HCT116 (cell line): ENCODE measurements around the gene TENM4. TPM values are rescaled to one million over a fixed set of nuclear protein-coding genes. Genes with fewer than 3 reads are reported as not detected.

ENCODE experiments used
- ATAC-seq: fragments of 200-7000 bp; cut with Tn5 transposase; 2 replicates; pipeline ENCODE4 v1.9.1; 2020; ENCODE audit warnings: mild to moderate bottlenecking, moderate library complexity
- BruUV-seq: library from RNA; stranded (reverse); fragments of 400-500 nt; replicated peaks from 2 replicates; lab custom pipeline; 2021; lab: Mats Ljungman, UMichigan
- CTCF ChIA-PET: fragments of 300-600 bp; sonication (Branson Sonifier 250); formaldehyde crosslinking; loops from one replicate; lab custom pipeline; 2021; ENCODE audit warnings: antibody characterized with exemption; lab: Charles Lee
- POLR2A ChIA-PET: fragments of 300-600, 350-600 bp; sonication (Branson Sonifier 250); formaldehyde crosslinking; loops from one replicate; lab custom pipeline; 2021; ENCODE audit warnings: antibody characterized with exemption; lab: Charles Lee
- RAD21 ChIA-PET, 2 experiments: fragments of 300-600 bp; sonication (Branson Sonifier 250); formaldehyde crosslinking; loops; one replicate each; lab custom pipeline; 2023; ENCODE audit warnings: low total read pairs in 2 of 2; ENCODE audit not compliant: uncharacterized antibody in 2 of 2, unreplicated experiment in 2 of 2, low non-redundant PET in 1 of 2; lab: Charles Lee
- DNase-seq: peaks from one replicate; pipeline ENCODE4 v3.0.0-alpha.2; 2010; ENCODE audit warnings: low read depth, low spot score
- H2AFZ ChIP-seq: fragments of 200-600 bp; shearing (Covaris generic), sonication (generic); 2 replicates; pipeline ENCODE4 v1.6.1; 2017; ENCODE audit warnings: low read depth, mixed run types, mixed read lengths, antibody characterized with exemption, low read length; ENCODE audit not compliant: poor library complexity, severe bottlenecking
- H3K27ac ChIP-seq: 2 replicates; pipeline ENCODE4 v1.5.1; 2012; ENCODE audit warnings: low read depth, low read length
- H3K27me3 ChIP-seq: fragments of 200-600 bp; sonication (generic); 2 replicates; pipeline ENCODE4 v1.6.1; 2016; ENCODE audit warnings: mixed run types, low read length, mixed read lengths; ENCODE audit not compliant: insufficient read depth
- H3K36me3 ChIP-seq, 2 experiments: fragments of 200-500 bp in 1 of 2; fragments of 200-600 bp in 1 of 2; sonication (Bioruptor generic) in 1 of 2; sonication (generic) in 1 of 2; 2 replicates each; pipeline versions ENCODE4 v1.5.1 to v1.6.1; 2014 to 2016; ENCODE audit warnings: low read length in 2 of 2, inconsistent platforms in 1 of 2, mixed read lengths in 1 of 2, mixed run types in 1 of 2; ENCODE audit not compliant: insufficient read depth in 2 of 2, control insufficient read depth in 1 of 2
- H3K4me1 ChIP-seq, 2 experiments: fragments of 200-600 bp in 1 of 2; sonication (generic) in 1 of 2; 2 replicates each; pipeline versions ENCODE4 v1.5.1 to v1.6.1; 2012 to 2017; ENCODE audit warnings: low read length in 2 of 2, inconsistent platforms in 1 of 2, mild to moderate bottlenecking in 1 of 2, mixed read lengths in 1 of 2, mixed run types in 1 of 2, moderate library complexity in 1 of 2; ENCODE audit not compliant: insufficient read depth in 2 of 2, control insufficient read depth in 1 of 2
- H3K4me2 ChIP-seq: fragments of 200-600 bp; sonication (generic); 2 replicates; pipeline ENCODE4 v1.6.1; 2017; ENCODE audit warnings: mixed run types, low read length, mixed read lengths
- H3K4me3 ChIP-seq, 2 experiments: fragments of 200-600 bp in 1 of 2; sonication (generic) in 1 of 2; replicated peaks in 1 of 2; 2 replicates each; pipeline ENCODE4 v1.5.1; 2011 to 2016; ENCODE audit warnings: low read length in 2 of 2, control low read depth in 1 of 2, low read depth in 1 of 2, mild to moderate bottlenecking in 1 of 2, mixed read lengths in 1 of 2, mixed run types in 1 of 2
- H3K79me2 ChIP-seq: fragments of 200-600 bp; sonication (generic); 2 replicates; pipeline ENCODE4 v1.6.1; 2017; ENCODE audit warnings: mild to moderate bottlenecking, mixed run types, low read length, moderate library complexity, mixed read lengths; ENCODE audit not compliant: insufficient read depth
- H3K9ac ChIP-seq: fragments of 200-600 bp; sonication (generic); 2 replicates; pipeline ENCODE4 v1.6.1; 2016; ENCODE audit warnings: low read length, mixed read lengths
- H3K9me2 ChIP-seq: fragments of 200-600 bp; sonication (generic), shearing (Covaris generic); 2 replicates; pipeline ENCODE4 v1.6.1; 2017; ENCODE audit warnings: mixed run types, mild to moderate bottlenecking, moderate library complexity; ENCODE audit not compliant: insufficient read depth
- H3K9me3 ChIP-seq, 2 experiments: fragments of 200-500 bp in 1 of 2; fragments of 200-600 bp in 1 of 2; sonication (Bioruptor generic) in 1 of 2; sonication (generic) in 1 of 2; 2 replicates each; pipeline ENCODE4 v1.6.1; 2014 to 2017; ENCODE audit warnings: low read length in 2 of 2, mixed read lengths in 2 of 2, inconsistent platforms in 1 of 2, low read depth in 1 of 2, mild to moderate bottlenecking in 1 of 2, mixed run types in 1 of 2, moderate library complexity in 1 of 2; ENCODE audit not compliant: control insufficient read depth in 1 of 2, insufficient read depth in 1 of 2
- H4K20me1 ChIP-seq: fragments of 200-600 bp; sonication (generic), shearing (Covaris generic); 2 replicates; pipeline ENCODE4 v1.6.1; 2017; ENCODE audit warnings: mixed run types, mild to moderate bottlenecking, moderate library complexity; ENCODE audit not compliant: insufficient read depth
- CEBPB ChIP-seq: IDR thresholded peaks from 2 replicates; pipeline ENCODE4 v1.6.1; 2012; ENCODE audit warnings: low read depth
- EGR1 ChIP-seq: IDR thresholded peaks from 2 replicates; pipeline ENCODE4 v1.6.1; 2012; ENCODE audit warnings: low read depth
- ELF1 ChIP-seq: IDR thresholded peaks from 2 replicates; pipeline ENCODE4 v1.6.1; 2012; ENCODE audit warnings: low read depth, borderline replicate concordance
- EZH2phosphoT487 ChIP-seq: fragments of 200-600 bp; IDR thresholded peaks from 2 replicates; pipeline ENCODE4 v1.6.1; 2018; ENCODE audit warnings: antibody characterized with exemption, borderline replicate concordance
- FOSL1 ChIP-seq: IDR thresholded peaks from 2 replicates; pipeline ENCODE4 v1.6.1; 2012; ENCODE audit warnings: low read depth
- JUND ChIP-seq: IDR thresholded peaks from 2 replicates; pipeline ENCODE4 v1.6.1; 2012
- POLR2A ChIP-seq: IDR thresholded peaks from 2 replicates; pipeline ENCODE4 v1.7.0; 2011; ENCODE audit warnings: borderline replicate concordance; ENCODE audit not compliant: insufficient read depth, insufficient read length; ENCODE audit errors: extremely low read depth
- RAD21 ChIP-seq: IDR thresholded peaks from 2 replicates; pipeline ENCODE4 v1.6.1; 2012; ENCODE audit warnings: low read depth, mild to moderate bottlenecking
- SIN3A ChIP-seq: IDR thresholded peaks from 2 replicates; pipeline ENCODE4 v1.6.1; 2012; ENCODE audit warnings: low read depth
- SP1 ChIP-seq: IDR thresholded peaks from 2 replicates; pipeline ENCODE4 v1.6.1; 2012; ENCODE audit warnings: low read depth
- YY1 ChIP-seq: IDR thresholded peaks from 2 replicates; pipeline ENCODE4 v1.6.1; 2011; ENCODE audit warnings: low read length, low read depth, moderate library complexity, mild to moderate bottlenecking; ENCODE audit not compliant: insufficient replicate concordance; ENCODE audit errors: extremely low read depth
- ZFX ChIP-seq: fragments of 450-650 bp; IDR thresholded peaks from 2 replicates; pipeline ENCODE4 v1.6.1; 2017
- intact Hi-C: fragments of 100-400 bp; cut with micrococcal nuclease; formaldehyde crosslinking; loops from 2 replicates; pipeline ENCODE4 v1.10.0; 2022
- total RNA-seq: library from RNA; stranded (reverse); gene quantifications from one replicate; pipeline ENCODE4 v1.2.1, GENCODE V29; 2021; ENCODE audit not compliant: unreplicated experiment
- TF ChIP-seq, protein P1 (sequence below), 3 experiments: fragments of 200-600 bp in 1 of 3; sonication (generic) in 1 of 3; IDR thresholded peaks in 2 of 3; conservative IDR thresholded peaks in 1 of 3; 2 replicates each; pipeline ENCODE4 v1.5.1; 2012 to 2017; ENCODE audit warnings: low read depth in 2 of 3, low read length in 2 of 3, antibody characterized with exemption in 1 of 3, borderline replicate concordance in 1 of 3, control low read depth in 1 of 3, mild to moderate bottlenecking in 1 of 3, mixed read lengths in 1 of 3, mixed run types in 1 of 3, moderate library complexity in 1 of 3; ENCODE audit not compliant: insufficient read depth in 1 of 3
- TF ChIP-seq, protein P2 (sequence below): IDR thresholded peaks from 2 replicates; pipeline ENCODE4 v1.6.1; 2012; ENCODE audit warnings: low read depth
- TF ChIP-seq, protein P3 (sequence below): IDR thresholded peaks from 2 replicates; pipeline ENCODE4 v1.6.1; 2011; ENCODE audit warnings: mild to moderate bottlenecking, low read length, moderate library complexity; ENCODE audit not compliant: insufficient replicate concordance; ENCODE audit errors: extremely low read depth
- TF ChIP-seq, protein P4 (sequence below): IDR thresholded peaks from 2 replicates; pipeline ENCODE4 v1.6.1; 2012

Gene TENM4
- total RNA-seq, 1 experiment from 2014 or later, result 0.05 TPM

DNA sequence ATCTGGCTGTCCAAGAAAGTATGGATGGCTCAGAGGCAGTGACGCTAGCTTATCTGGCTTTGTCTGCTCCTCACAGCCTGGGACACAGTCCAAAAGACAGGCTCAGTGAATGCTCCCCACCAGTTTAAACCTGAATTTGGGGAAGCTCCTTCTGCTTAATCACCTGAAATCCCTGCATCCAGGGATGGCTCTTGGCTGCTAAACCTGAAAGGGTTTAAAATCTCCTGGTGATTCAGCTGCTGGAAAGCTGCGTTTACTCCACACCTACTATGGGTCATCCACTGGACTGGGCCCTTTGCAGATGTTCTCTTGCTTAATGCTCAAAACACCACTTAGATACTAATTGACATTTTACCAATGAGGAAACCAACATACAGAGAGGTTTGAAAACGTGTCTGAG is 564.2 kb downstream of the TENM4 start (continued):
- TF ChIP-seq, protein P1, sequence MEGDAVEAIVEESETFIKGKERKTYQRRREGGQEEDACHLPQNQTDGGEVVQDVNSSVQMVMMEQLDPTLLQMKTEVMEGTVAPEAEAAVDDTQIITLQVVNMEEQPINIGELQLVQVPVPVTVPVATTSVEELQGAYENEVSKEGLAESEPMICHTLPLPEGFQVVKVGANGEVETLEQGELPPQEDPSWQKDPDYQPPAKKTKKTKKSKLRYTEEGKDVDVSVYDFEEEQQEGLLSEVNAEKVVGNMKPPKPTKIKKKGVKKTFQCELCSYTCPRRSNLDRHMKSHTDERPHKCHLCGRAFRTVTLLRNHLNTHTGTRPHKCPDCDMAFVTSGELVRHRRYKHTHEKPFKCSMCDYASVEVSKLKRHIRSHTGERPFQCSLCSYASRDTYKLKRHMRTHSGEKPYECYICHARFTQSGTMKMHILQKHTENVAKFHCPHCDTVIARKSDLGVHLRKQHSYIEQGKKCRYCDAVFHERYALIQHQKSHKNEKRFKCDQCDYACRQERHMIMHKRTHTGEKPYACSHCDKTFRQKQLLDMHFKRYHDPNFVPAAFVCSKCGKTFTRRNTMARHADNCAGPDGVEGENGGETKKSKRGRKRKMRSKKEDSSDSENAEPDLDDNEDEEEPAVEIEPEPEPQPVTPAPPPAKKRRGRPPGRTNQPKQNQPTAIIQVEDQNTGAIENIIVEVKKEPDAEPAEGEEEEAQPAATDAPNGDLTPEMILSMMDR (IDR thresholded peaks at IDR 0.05 in 2 of 3, conservative IDR thresholded peaks at IDR 0.05 in 1 of 3; ENCODE audit: borderline replicate concordance in 1 of 3, insufficient read depth in 1 of 3, low read depth in 2 of 3, low read length in 2 of 3), result no peak
- TF ChIP-seq, all 23 proteins: peak for 0

DNA sequence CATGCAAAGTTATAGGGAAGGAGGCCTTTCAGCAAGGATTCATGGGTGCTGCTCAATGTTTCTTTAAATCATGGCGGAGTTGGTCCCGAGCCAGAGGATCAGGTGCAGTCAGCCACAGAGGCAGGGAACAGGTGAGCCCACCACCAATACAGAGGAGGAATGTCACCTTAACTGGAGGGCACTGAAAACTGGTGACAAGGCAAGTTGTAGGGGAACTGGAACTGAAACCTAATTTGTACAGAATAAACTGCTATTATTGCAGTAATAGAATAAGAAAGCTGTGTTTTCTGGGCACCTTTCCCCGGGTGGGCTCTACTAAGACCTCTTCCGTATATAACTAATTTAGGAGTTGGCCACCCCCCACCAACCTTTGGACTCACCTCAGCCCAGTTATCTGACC is 570.2 kb downstream of the TENM4 start:
- H3K9ac ChIP-seq, result no peak overlapping the region
- H4K20me1 ChIP-seq, result no peaks in the 10 kb centered on the region
- no peaks in the 10 kb centered on the region for H3K9me2 ChIP-seq
- no peaks in the 10 kb centered on the region for H3K4me1 ChIP-seq
- CTCF ChIA-PET, result no interaction called here
- RAD21 ChIA-PET, result no interaction called here
- H3K36me3 ChIP-seq, result no peaks in the 10 kb centered on the region
- BruUV-seq, result no TSS peak
- POLR2A ChIA-PET, result no interaction called here
- H3K4me3 ChIP-seq, result no peak overlapping the region
- ATAC-seq (no peak), DNase-seq (no peak)
- H3K79me2 ChIP-seq, result no peaks in the 10 kb centered on the region
- no peak overlapping the region for H3K4me2 ChIP-seq
- intact Hi-C loops, result no loop called here
- H3K27me3 ChIP-seq, result peaks cover 64% of the 10 kb centered on the region
- H3K9me3 ChIP-seq, result no peaks in the 10 kb centered on the region
- H3K27ac ChIP-seq, result no peak overlapping the region
- no peak overlapping the region for H2AFZ ChIP-seq
- TF ChIP-seq FOSL1 (no peak), SP1 (no peak), POLR2A (no peak), ZFX (no peak), YY1 (no peak), CEBPB (no peak), EZH2phosphoT487 (no peak), JUND (no peak), ELF1 (no peak), RAD21 (no peak), EGR1 (no peak), SIN3A (no peak)
- TF ChIP-seq, protein P1 (IDR thresholded peaks at IDR 0.05 in 2 of 3, conservative IDR thresholded peaks at IDR 0.05 in 1 of 3; ENCODE audit: borderline replicate concordance in 1 of 3, insufficient read depth in 1 of 3, low read depth in 2 of 3, low read length in 2 of 3), result no peak
- TF ChIP-seq, protein P2, sequence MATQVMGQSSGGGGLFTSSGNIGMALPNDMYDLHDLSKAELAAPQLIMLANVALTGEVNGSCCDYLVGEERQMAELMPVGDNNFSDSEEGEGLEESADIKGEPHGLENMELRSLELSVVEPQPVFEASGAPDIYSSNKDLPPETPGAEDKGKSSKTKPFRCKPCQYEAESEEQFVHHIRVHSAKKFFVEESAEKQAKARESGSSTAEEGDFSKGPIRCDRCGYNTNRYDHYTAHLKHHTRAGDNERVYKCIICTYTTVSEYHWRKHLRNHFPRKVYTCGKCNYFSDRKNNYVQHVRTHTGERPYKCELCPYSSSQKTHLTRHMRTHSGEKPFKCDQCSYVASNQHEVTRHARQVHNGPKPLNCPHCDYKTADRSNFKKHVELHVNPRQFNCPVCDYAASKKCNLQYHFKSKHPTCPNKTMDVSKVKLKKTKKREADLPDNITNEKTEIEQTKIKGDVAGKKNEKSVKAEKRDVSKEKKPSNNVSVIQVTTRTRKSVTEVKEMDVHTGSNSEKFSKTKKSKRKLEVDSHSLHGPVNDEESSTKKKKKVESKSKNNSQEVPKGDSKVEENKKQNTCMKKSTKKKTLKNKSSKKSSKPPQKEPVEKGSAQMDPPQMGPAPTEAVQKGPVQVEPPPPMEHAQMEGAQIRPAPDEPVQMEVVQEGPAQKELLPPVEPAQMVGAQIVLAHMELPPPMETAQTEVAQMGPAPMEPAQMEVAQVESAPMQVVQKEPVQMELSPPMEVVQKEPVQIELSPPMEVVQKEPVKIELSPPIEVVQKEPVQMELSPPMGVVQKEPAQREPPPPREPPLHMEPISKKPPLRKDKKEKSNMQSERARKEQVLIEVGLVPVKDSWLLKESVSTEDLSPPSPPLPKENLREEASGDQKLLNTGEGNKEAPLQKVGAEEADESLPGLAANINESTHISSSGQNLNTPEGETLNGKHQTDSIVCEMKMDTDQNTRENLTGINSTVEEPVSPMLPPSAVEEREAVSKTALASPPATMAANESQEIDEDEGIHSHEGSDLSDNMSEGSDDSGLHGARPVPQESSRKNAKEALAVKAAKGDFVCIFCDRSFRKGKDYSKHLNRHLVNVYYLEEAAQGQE, result no peak
- TF ChIP-seq, protein P3, sequence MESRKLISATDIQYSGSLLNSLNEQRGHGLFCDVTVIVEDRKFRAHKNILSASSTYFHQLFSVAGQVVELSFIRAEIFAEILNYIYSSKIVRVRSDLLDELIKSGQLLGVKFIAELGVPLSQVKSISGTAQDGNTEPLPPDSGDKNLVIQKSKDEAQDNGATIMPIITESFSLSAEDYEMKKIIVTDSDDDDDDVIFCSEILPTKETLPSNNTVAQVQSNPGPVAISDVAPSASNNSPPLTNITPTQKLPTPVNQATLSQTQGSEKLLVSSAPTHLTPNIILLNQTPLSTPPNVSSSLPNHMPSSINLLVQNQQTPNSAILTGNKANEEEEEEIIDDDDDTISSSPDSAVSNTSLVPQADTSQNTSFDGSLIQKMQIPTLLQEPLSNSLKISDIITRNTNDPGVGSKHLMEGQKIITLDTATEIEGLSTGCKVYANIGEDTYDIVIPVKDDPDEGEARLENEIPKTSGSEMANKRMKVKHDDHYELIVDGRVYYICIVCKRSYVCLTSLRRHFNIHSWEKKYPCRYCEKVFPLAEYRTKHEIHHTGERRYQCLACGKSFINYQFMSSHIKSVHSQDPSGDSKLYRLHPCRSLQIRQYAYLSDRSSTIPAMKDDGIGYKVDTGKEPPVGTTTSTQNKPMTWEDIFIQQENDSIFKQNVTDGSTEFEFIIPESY, result no peak
- TF ChIP-seq, protein P4, sequence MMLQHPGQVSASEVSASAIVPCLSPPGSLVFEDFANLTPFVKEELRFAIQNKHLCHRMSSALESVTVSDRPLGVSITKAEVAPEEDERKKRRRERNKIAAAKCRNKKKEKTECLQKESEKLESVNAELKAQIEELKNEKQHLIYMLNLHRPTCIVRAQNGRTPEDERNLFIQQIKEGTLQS, result no peak
